Inflammatory macrophage treated with lipopolysaccharide for 4 hours (primary cell): ENCODE data around the gene TMEM44.
A peak's percentile ranks its signal among the peaks of the same experiment; 100 is the strongest.

Experiments used
- DNase-seq: peaks from one replicate; pipeline ENCODE4 v3.0.0-alpha.2; 2020

The TMEM44 gene

GRCh38 chr3:194575484-194576210 lies 57.6 kb downstream of the TMEM44 start:
- peak; percentile 78 for DNase-seq

- peak; percentile 83 for DNase-seq
These were observed 58.4 kb downstream of the TMEM44 start for GRCh38 chr3:194574639-194575483.

GRCh38 chr3:194573680-194574437 lies 59.4 kb downstream of the TMEM44 start:
- DNase-seq = peak; percentile 84

GRCh38 chr3:194572944-194573491 lies 60.2 kb downstream of the TMEM44 start:
- peak; percentile 92 for DNase-seq

- peak; percentile 99 for DNase-seq
These were observed 61.0 kb downstream of the TMEM44 start for GRCh38 chr3:194572143-194572789.

GRCh38 chr3:194571491-194572142 lies 61.6 kb downstream of the TMEM44 start:
- peak; percentile 83 for DNase-seq

- no peak for DNase-seq
These were observed 62.3 kb downstream of the TMEM44 start for GRCh38 chr3:194570898-194571297.

- DNase-seq = peak; percentile 80
These were observed 63.0 kb downstream of the TMEM44 start for GRCh38 chr3:194570235-194570634.

- DNase-seq = no peak
These were observed 64.0 kb downstream of the TMEM44 start for GRCh38 chr3:194569252-194569651.

- DNase-seq = no peak
These were observed 67.5 kb downstream of the TMEM44 start for GRCh38 chr3:194565597-194566190.

GRCh38 chr3:194562986-194563385 lies 70.2 kb downstream of the TMEM44 start:
- DNase-seq = no peak

GRCh38 chr3:194561306-194561974 lies 71.8 kb downstream of the TMEM44 start:
- peak; percentile 88 for DNase-seq

GRCh38 chr3:194560047-194560446 lies 73.2 kb downstream of the TMEM44 start:
- no peak for DNase-seq

GRCh38 chr3:194559530-194559929 lies 73.7 kb downstream of the TMEM44 start:
- DNase-seq = no peak

- DNase-seq = peak; percentile 53
These were observed 76.8 kb downstream of the TMEM44 start for GRCh38 chr3:194556086-194557056.

GRCh38 chr3:194555175-194556062 lies 77.8 kb downstream of the TMEM44 start:
- DNase-seq = no peak

- DNase-seq = no peak
These were observed 78.6 kb downstream of the TMEM44 start for GRCh38 chr3:194554473-194555123.

GRCh38 chr3:194552327-194552949 lies 80.8 kb downstream of the TMEM44 start:
- DNase-seq = no peak
